Chondrocyte (in vitro differentiated cells): ENCODE measurements around the gene MED12. TPM values are rescaled to one million over a fixed set of nuclear protein-coding genes. Genes with fewer than 3 reads are reported as not detected.
"Not testable (repeated sequence)": the region's sequence is repeated elsewhere in the genome, so short reads cannot be mapped to it uniquely, and the experiment has no call there.

Source experiments
- DNase-seq: peaks from one replicate; pipeline ENCODE4 v3.0.0; 2021; ENCODE audit warnings: mixed read lengths, low spot score
- H3K27ac Mint-ChIP-seq: one replicate; pipeline ENCODE4 v1.8.0; 2021; ENCODE audit warnings: mild to moderate bottlenecking, moderate library complexity, mixed read lengths; ENCODE audit not compliant: unreplicated experiment
- H3K27me3 Mint-ChIP-seq: 2 replicates; pipeline ENCODE4 v1.8.0; 2021; ENCODE audit warnings: low read depth, mixed read lengths
- H3K36me3 Mint-ChIP-seq: 2 replicates; pipeline ENCODE4 v1.8.0; 2021; ENCODE audit warnings: low read depth, mixed read lengths
- H3K4me1 Mint-ChIP-seq: 2 replicates; pipeline ENCODE4 v1.8.0; 2021; ENCODE audit warnings: low read depth, mild to moderate bottlenecking, mixed read lengths
- H3K4me3 Mint-ChIP-seq: one replicate; pipeline ENCODE4 v1.8.0; 2021; ENCODE audit warnings: mild to moderate bottlenecking, moderate library complexity, mixed read lengths; ENCODE audit not compliant: unreplicated experiment
- H3K9me3 Mint-ChIP-seq: 2 replicates; pipeline ENCODE4 v1.8.0; 2021; ENCODE audit warnings: low read depth, mixed read lengths
- total RNA-seq: library from RNA; stranded (reverse); gene quantifications from 3 replicates; pipeline ENCODE4 v1.2.1, GENCODE V29; 2021
- TF ChIP-seq, protein P1 (sequence below): fragments of 200-600 bp; sonication (generic); IDR thresholded peaks from 2 replicates; pipeline ENCODE4 v1.5.0; 2021; ENCODE audit warnings: antibody characterized with exemption, mild to moderate bottlenecking, moderate library complexity

Gene MED12
- total RNA-seq, 1 donor from 2014 or later: 33.4 TPM

DNA sequence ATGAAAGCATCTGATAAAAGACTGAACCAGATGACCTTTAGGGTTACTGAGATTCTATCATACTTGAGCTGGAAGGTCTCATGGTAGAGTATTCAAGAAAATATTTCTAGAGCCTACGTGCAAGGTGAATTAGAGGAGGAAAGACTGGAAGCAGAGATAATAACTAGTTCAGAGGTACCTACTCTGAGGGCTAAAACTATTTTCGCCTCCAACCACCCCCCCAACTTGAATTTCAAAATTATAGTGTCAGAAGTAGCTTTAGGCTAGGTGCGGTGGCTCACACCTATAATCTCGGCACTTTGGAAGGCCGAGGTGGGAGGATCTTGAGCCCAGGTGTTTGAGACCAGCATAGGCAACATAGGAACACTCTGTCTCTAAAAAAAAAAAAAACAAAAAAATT, 57.1 kb downstream of the MED12 start:
- H3K4me1 Mint-ChIP-seq: no peaks in the 10 kb centered on the region
- no peaks in the 10 kb centered on the region for H3K36me3 Mint-ChIP-seq
- H3K4me3 Mint-ChIP-seq: no peak overlapping the region

DNA sequence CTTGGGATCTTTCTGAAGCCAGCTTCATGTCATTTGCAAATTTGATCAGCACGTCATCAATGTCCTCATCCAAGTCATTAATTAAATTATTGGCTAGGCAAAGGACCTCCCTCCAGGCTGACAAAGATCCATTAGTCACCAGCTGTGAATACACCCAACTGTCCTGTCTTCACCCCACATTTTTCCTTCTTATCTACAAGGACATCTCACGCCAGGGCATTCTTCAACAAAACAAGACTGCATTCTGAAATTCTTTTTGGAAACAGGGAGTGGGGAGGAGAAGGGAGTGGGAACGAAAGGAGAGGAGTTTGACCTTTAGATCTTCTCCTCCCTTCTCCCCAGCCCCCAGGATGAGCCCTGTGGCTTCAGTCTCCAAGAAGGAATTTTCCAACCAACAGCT, 58.9 kb downstream of the MED12 start:
- Mint-ChIP-seq H3K9me3 (peaks cover 3% of the 10 kb centered on the region), H3K27ac (no peak overlapping the region), H3K36me3 (no peaks in the 10 kb centered on the region), H3K4me3 (no peak overlapping the region), H3K4me1 (peaks cover 7% of the 10 kb centered on the region), H3K27me3 (no peaks in the 10 kb centered on the region)
- TF ChIP-seq, protein P1, sequence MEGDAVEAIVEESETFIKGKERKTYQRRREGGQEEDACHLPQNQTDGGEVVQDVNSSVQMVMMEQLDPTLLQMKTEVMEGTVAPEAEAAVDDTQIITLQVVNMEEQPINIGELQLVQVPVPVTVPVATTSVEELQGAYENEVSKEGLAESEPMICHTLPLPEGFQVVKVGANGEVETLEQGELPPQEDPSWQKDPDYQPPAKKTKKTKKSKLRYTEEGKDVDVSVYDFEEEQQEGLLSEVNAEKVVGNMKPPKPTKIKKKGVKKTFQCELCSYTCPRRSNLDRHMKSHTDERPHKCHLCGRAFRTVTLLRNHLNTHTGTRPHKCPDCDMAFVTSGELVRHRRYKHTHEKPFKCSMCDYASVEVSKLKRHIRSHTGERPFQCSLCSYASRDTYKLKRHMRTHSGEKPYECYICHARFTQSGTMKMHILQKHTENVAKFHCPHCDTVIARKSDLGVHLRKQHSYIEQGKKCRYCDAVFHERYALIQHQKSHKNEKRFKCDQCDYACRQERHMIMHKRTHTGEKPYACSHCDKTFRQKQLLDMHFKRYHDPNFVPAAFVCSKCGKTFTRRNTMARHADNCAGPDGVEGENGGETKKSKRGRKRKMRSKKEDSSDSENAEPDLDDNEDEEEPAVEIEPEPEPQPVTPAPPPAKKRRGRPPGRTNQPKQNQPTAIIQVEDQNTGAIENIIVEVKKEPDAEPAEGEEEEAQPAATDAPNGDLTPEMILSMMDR: no peak
- DNase-seq: no peak

More for the DNA sequence above, 57.1 kb downstream of the MED12 start:
- no peak overlapping the region for H3K27ac Mint-ChIP-seq
- peaks cover 3% of the 10 kb centered on the region for H3K9me3 Mint-ChIP-seq
- DNase-seq: no peak
- H3K27me3 Mint-ChIP-seq: no peaks in the 10 kb centered on the region
- TF ChIP-seq, protein P1: no peak

DNA sequence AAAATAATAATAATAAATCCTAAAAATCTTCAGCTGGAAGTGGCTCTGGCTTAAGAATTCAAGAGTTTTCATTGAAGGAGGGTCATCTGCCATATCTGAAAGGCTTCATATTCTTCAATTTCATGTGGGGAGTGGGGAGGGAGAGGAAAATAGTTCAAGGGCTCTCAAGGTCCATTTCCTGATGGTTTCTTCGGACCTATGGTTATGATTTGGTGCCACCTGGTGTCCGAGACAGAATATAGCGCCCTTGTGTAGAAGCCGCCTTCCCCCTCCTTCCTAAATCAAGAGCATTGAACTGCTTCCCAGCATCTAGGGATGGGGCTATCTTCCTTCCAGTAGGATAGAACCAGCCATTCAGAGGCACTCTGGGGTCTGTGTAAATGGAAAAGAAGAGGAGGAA, 60.5 kb downstream of the MED12 start:
- no peak for DNase-seq
- H3K9me3 Mint-ChIP-seq: no peaks in the 10 kb centered on the region
- no peaks in the 10 kb centered on the region for H3K36me3 Mint-ChIP-seq
- H3K4me1 Mint-ChIP-seq: peaks cover 14% of the 10 kb centered on the region
- no peak overlapping the region for H3K27ac Mint-ChIP-seq
- TF ChIP-seq, protein P1: peak; percentile 85
- no peaks in the 10 kb centered on the region for H3K27me3 Mint-ChIP-seq
- H3K4me3 Mint-ChIP-seq: no peak overlapping the region

DNA sequence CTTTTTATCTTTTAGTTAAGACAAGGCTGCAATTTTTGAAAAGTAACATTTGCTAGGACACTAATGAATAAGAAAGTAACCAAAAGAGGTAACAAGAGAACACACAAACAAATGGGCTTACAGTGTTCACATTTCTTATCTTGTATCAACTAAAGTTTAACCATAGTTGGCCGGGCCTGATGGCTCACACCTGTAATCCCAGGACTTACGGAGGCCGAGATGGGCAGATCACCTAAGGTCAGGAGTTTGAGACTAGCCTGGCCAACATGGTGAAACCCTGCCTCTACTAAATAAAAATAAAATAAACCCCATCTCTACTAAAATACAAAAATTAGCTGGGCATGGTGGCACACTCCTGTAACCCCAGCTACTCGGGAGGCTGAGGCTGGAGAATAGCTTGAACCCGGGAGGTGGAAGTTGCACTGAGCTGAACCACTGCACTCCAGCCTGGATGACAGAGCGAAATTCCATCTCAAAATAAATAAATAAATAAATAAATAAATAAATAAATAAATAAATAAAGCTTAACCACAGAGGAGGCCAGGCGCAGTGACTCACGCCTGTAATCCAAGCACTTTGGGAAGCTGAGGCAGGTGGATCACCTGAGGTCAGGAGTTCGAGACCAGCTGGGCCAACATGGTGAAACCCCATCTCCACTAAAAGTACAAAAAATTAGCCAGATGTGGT, 62.3 kb downstream of the MED12 start:
- DNase-seq, H3K4me3 Mint-ChIP-seq, H3K36me3 Mint-ChIP-seq, H3K27ac Mint-ChIP-seq, H3K27me3 Mint-ChIP-seq, H3K9me3 Mint-ChIP-seq: not testable (repeated sequence)
- peaks cover 14% of the 10 kb centered on the region for H3K4me1 Mint-ChIP-seq

DNA sequence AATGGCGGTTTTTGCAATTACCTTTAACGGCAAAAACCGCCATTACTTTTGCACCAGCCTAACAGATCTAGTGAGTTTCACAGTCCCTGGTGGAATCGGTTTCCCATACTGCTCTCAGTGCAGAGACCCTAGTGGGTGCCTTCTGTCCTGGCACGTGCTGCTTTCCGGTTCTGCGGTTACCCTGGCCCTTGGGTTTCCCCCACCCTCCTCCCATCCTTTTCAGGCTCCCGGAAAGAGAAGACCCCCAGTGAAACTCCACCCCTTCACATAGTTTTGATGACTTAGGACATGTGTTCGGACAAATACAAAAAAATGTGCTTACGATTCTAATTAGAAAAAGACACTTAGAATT, 63.1 kb downstream of the MED12 start:
- Mint-ChIP-seq H3K4me1 (peaks cover 14% of the 10 kb centered on the region), H3K4me3 (peak overlapping the region; percentile 73), H3K27ac (peak overlapping the region; percentile 90), H3K9me3 (no peaks in the 10 kb centered on the region), H3K27me3 (no peaks in the 10 kb centered on the region), H3K36me3 (no peaks in the 10 kb centered on the region)
- DNase-seq: no peak
- TF ChIP-seq, protein P1: no peak
